Effector CD8-positive, alpha-beta T cell (primary cell): ENCODE results near the gene IL15RA.
"Not testable (repeated sequence)": the region's sequence is repeated elsewhere in the genome, so short reads cannot be mapped to it uniquely, and the experiment has no call there.

Experiments used
- DNase-seq: peaks from one replicate; lab custom pipeline; 2025; lab: John Stamatoyannopoulos, UW

Gene IL15RA

DNA sequence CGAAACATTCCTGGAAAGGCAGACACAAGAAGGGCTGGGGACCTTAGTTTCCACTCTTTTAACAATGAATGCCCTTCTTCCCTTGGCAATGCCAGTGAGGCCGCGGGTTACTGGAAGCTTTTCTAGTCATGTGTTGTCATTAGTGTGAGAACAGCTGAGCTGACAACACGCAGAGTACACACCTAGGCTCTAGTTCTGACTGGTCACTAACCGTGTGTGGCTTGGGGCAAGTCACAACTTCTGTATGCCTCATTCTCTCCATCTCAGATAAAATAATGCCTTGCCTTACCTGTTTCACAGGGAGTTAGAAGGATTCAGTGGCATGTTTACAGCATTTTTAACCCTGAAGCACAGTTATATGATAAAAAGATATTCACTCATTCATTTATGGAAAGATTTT is 55.6 kb downstream of the IL15RA start:
- no peak for DNase-seq

GRCh38 chr10:5919568-5919967 is 57.8 kb downstream of the IL15RA start:
- DNase-seq: no peak

DNA sequence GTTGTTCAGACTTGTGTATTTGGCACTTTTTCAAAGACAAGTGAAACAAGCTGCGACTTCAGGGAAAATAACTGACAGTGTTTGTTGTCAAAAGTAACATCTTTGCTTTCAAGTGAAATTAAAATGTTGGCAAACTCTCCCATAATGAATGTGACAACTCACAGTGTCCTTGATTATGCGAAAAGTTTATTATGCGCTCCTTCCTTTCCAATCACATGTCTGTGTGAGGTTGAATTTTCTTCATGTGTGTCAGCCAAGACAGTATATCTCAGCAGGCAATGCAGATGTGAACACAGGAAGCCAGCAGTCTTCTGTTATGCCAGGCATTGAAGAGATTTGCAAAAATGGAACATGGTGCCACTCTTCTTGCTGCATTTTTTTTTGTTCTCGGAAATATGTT is 58.6 kb downstream of the IL15RA start:
- DNase-seq: no peak

GRCh38 chr10:5917305-5917704 is 60.0 kb downstream of the IL15RA start:
- no peak for DNase-seq

DNA sequence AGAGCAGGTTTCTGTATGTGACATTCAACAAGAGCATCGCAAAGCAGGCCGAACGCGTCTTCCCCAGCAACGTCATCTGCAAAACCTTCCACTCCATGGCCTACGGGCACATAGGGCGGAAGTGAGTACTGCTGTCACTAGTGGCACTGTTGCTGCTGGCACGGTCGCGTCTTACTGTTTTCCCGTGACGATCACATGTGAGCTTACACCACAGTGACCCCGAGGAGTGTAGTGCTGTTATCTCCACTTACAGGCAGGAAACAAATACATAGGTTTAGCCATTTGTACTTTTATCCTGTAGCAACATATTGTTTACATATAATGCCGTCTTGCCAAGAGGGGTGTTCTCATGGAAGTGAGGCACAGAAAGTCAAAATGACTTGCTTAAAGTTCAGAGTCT is 61.9 kb downstream of the IL15RA start:
- no peak for DNase-seq

- no peak for DNase-seq
Observed at GRCh38 chr10:5913736-5914135, 63.6 kb downstream of the IL15RA start.

GRCh38 chr10:5911670-5912069 is 65.7 kb downstream of the IL15RA start:
- DNase-seq: no peak

DNA sequence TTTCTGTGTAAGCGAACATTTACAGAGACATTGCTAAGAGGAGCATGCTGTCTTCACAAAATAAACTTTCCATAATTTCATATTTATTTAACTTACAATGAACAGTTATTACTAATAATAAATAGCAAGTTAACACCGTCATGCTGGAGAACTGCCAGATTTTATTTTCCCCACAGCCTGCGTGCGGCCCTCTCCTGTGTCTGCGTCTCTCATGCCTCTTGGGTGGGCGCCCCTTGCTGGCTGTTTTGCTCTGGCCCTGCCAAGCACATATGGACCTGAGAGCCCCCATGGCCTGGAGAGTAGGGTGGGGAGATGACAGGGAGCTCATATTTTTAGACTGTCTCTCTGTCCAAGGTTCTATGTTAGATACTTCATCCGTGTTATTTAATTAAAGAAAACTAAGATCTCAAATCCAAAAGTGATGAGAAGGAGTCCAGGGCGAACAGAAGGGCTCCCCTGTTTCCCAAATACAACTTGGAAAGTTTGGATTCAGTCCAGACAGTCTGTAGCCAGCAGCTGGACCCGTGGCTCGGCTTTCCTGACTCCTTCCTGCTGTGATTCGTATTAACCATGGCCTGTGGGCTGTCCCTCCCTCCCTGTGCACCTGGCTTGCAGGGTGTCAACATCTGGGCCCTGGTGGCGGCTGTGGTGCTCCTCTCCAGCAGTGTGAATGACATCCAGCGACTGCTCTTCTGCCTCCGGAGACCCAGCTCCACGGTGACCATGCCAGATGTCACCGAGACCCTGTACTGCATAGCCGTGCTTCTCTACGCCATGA is 66.8 kb downstream of the IL15RA start:
- DNase-seq: no peak

DNA sequence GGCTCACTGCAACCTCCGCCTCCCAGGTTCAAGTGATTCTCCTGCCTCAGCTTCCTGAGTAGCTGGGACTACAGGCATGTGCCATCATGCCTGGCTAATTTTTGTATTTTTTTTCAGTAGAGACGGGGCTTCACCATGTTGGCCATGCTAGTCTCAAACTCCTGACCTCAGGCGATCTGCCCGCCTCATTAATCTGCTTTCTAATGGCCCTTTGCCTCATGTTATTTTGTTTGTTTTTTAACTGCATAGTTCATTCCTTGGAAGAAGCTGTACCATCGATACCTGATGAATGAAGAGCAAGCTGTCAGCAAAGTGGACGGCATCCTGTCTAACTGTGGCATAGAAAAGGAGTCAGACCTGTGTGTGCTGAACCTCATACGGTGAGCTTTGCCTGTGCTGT is 68.7 kb downstream of the IL15RA start:
- DNase-seq: not testable (repeated sequence)

GRCh38 chr10:5906651-5907050 is 70.7 kb downstream of the IL15RA start:
- no peak for DNase-seq

DNA sequence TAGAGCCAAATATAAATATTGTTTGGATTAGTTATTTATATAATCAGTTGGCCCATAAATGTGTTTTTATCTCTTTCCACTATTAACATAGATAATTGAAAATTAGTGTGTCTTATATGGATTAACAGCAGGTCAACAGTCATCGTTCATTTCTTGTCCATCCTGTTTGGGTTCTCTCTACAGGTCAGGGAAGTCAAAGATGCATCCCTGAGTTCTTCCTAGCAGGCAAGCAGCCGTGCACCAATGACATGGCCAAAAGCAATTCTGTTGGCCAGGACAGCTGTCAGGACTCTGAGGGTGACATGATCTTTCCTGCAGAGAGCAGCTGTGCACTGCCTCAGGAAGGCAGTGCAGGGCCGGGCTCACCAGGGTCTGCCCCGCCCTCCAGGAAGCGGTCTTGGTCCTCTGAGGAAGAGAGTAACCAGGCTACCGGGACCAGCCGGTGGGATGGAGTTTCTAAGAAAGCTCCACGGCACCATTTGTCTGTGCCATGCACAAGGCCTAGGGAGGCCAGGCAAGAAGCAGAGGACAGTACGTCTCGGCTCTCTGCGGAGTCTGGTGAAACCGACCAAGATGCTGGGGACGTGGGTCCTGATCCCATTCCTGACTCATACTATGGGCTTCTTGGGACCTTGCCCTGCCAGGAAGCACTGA is 71.4 kb downstream of the IL15RA start:
- DNase-seq: no peak

- DNase-seq: no peak
Observed at GRCh38 chr10:5904227-5904626, 73.1 kb downstream of the IL15RA start.

DNA sequence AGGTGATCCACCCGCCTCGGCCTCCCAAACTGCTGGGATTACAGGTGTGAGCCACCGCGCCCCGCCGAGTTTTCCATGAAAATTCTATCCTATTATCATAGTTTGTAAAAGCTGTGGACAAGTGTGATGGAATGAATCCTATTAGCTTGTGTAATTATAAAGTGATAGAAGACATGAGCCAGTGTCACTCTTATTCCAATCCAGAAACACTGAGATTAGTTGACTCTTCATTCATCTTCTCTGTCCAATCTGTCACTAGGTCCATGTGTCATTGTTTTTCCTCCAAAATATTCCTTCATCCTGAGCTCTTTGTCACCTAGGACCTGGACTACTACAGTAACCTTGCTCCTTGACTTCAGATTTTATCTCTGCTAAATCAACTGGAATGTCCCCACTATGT is 73.8 kb downstream of the IL15RA start:
- no peak for DNase-seq

DNA sequence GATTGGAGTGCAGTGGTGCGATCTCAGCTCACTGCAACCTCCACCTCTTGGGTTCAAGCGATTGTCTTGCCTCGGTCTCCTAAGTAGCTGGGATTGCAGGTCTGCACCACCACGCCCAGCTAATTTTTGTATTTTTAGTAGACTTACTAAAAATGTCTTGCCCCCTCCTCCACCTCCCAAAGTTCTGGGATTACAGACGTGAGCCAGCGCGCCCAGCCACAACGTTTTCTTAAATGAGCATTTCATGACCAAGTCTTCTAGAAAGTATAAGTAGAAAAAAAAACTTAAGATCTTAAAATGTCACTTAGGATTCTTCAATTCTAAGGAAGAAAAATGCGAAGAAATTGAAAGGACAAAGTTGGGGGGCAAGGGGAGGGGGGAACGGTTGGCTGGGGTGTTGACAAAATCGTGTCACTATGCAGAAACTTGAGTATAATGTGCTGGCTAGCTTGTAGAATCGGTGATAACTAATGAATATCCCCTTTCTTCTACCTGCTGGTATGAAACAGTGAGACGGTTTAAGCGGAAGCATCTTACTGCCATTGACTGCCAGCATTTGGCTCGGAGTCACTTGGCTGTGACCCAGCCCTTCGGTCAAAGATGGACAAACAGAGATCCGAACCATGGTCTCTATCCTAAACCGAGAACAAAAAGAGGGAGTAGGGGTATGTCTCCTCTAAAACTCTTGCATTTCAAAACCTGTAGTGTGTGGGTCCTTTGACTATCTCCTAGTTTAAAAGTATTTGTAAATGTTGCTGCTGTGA is 74.7 kb downstream of the IL15RA start:
- no peak for DNase-seq
